Glomerular visceral epithelial cell (primary cell): ENCODE measurements around the gene PRSS8.
A peak's percentile ranks its signal among the peaks of the same experiment; 100 is the strongest.

Experiments
- DNase-seq: peaks from one replicate; pipeline ENCODE4 v3.0.0-alpha.2; 2016; ENCODE audit errors: extremely low spot score

PRSS8 gene

DNA sequence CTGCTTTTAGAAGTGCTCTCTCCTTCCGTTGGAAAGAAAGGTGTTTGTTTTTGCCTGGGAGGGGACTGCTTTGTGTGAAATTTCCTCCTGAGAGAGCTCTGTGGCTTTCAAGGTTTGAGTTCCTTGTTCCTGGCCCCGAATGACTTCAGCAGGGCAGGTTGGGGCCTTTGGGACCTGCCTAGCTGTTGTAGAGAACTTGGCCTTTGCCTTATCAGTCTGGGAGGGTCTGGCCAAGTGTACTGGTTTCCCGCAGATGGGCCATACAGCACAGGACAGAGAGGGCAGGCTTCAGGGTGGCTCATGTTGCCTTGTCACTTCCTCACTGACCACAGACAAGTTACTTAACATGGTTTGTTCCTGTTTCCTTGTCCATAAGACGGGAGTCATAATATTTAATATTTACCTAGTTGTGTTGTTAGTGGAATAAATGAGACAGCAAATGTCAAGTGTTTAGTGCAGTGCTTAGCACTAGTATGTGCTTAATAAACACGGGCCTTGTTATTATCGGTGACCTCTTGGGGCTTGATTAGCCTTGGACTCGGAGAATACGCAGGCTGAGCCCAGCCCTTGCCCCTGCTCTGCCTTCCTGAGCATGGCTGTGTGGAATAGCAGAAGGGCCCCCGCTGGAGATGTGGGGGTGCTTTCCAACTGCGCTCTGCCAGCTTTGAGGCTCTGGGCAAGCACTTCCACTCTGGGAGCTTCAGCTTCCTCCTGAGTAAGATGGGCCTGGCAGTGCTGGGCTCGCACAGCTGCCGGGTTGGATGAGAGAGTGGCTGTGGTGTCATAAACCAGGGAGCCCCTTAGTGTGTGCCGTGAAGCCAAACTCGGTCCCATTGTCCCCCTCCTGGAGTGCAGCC is 6.6 kb downstream of the PRSS8 start:
- DNase-seq, result no peak

DNA sequence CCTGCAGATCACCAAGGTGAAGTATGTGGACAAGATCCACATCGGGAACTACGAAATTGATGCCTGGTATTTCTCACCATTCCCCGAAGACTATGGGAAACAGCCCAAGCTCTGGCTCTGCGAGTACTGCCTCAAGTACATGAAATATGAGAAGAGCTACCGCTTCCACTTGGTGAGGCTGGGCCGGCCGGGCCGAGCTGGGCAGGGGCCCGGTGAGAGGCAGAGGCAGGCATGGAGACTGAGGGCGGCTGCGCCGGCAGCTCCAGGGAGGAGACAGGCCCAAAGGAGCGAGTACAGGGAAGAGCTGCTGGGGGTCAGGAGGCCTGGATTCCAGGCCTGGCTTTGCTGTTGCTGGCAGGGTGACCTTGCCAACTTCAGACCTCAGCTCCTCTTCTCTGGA is 8.3 kb downstream of the PRSS8 start:
- no peak for DNase-seq

DNA sequence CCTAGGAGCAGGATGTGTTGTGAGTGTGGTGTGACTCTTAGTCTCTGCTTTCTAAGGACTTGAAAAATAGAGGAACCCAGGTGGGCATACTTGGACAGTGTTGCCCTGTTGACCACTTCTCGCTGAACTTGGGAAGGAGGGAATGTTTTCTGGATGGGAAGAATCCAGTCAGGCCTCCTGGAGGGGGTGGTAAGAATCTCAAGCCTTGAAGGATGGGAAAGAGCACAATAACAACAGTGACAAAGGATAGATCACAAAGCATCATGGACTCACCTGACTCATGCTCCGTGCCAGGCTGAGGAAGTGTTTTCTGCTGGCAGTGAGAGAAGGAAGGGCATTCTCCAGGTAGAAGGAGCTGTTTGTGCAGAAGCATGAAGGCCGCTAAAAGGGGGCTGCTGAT is 9.7 kb downstream of the PRSS8 start:
- no peak for DNase-seq

DNA sequence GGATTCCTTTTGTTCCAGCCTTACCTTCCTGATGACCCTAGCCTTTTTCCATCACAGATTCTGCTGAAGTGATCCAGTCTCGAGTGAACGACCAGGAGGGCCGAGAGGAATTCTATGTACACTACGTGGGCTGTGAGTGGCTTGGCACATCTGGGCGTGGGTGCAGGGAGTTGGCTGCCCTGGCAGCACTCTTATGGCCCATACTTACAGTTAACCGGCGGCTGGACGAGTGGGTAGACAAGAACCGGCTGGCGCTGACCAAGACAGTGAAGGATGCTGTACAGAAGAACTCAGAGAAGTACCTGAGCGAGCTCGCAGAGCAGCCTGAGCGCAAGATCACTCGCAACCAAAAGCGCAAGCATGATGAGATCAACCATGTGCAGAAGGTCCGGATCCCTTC is 15.4 kb downstream of the PRSS8 start:
- DNase-seq, result no peak

DNA sequence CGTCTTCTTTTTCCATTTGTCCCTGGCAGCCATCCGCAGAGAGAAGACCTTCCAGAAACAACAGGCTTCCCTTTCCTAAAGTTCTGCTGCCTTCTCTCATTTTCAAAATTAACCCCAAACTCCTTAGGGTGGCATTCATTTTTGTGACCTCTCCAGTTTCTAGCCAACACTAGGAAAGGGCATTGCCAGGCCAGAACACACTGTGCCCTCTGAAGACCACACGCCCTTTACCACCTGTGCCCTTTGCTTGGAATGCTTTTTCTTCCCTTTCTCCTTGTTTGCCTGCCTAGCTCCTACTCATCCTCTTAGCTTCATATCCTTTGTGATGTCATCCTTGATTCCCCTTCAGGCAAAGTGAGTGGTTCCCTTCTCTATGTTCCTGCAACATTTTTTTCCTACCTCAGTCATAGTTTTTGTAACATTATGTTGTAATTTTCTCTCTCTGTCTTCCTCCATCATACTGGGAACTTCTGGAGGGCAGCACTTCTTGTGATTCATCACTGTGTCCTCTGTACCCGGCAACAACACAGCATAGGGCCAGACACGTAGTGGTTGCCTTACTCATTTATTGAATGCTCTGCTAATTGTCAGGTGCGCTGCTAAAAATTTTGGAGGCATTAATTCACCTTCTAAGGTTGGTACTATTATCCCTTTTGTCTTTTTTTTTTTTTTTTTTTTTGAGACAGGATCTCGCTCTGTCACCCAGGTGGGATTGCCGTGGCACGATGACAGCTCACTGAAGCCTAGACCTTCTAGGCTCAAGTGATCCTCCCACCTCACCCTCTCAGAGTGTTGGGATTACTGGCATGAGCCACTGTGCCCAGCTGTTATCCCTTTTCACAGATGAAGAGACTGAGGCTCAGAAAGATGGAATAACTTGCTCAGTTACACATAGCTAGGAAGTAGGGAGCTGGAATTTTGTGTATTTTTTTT is 17.0 kb downstream of the PRSS8 start:
- DNase-seq, result no peak

DNA sequence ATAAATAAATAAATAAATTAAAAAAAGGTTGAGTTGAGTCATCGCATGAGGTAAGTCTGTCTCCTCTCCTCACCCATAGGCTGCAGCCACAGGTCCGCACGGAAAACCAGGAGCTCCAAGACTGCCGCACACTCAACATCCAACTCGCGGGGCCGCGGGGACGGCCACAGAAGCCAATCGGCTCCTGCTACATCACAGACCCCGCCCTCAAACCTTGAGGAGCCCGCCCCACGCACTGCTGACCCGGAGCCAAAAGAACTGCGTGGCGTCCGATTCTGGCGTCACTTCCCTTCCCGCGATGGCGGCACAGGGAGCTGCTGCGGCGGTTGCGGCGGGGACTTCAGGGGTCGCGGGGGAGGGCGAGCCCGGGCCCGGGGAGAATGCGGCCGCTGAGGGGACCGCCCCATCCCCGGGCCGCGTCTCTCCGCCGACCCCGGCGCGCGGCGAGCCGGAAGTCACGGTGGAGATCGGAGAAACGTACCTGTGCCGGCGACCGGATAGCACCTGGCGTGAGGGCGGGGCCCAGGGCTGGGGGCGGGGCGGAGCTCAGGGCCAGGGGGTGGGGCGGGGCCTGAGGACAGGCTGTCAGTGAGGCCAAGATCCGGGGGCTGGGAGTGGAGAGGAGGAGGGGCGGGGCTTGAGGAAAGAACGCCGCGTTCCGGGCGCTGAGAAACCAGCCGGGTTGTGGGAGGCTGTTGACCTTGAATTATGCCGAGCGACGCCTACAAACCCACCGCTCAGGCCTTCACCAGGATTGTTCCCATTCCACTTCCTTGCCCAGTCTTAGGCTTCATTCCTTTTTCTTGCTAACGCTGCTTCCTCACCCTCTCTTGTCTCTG is 17.9 kb downstream of the PRSS8 start, which contains the start of gene KAT8:
Gene KAT8 (plus strand): TSS at position 281 of the 839 bp plus-strand sequence. CDS start 18 bp downstream, at position 299.
- peak; percentile 98 for DNase-seq

DNA sequence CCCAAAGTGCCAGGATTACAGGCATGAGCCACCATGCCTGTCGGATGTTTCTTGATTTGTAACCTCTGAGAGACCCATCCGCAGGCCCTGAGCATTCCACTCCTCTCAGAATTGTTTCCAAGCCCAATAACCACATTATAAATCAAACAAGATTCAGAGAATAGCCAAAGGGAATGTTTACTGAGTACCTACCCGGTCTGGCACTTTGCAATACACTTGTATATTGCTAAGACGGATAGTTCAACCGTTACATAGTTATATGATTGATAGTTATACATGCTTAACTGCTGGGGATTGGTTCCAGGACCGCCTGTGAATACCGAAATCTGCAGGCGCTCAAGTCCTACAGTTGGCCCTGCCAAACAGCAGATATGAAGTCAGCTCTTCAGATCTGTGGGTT is 21.1 kb downstream of the PRSS8 start:
- DNase-seq, result no peak

DNA sequence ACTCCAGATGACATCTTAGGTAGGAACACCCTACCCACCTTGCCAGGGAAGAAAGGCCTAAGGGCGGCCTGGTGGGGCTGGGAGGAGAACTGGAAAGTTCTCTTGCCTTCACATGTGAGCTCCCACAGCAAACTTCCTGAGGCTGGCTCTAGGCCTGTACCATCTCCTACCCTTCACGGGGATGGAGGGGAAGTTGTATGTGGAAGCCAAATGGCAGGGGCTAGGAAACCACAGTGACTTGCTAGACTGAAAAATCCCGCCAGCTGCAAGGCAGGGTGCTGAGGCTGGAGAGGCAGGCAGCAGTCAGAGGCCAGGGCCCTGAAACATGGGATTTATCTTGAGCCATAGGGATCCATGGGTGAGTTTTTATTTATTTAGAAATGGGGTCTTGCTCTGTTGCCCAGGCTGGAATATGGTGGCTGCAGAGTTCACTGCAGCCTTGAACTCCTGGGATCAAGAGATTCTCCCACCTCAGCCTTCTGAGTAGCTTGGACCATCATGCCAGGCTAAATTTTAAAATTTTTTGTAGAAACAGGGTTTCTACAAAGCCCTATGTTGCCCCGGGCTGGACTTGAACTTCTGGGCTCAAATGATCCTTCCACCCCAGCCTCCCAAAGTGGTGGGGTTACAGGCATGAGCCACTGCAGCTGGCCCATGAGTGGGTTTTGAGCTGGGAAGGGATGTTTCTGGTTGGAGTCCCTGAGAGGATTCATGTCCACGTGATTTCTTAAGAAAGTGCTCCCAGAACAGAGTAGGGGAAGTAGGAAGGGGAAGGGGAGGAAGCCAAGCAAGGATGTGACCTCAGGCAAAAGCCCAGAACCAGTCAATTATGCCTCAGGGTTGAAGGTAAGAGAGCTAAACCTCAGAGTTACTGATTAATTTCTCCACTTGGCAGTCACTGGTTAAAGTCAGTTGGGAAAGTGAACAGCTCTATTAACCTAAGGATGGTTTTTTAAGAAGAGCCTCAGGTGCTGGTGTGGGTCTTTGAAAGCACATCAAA is 22.1 kb downstream of the PRSS8 start:
- DNase-seq, result peak; percentile 82

DNA sequence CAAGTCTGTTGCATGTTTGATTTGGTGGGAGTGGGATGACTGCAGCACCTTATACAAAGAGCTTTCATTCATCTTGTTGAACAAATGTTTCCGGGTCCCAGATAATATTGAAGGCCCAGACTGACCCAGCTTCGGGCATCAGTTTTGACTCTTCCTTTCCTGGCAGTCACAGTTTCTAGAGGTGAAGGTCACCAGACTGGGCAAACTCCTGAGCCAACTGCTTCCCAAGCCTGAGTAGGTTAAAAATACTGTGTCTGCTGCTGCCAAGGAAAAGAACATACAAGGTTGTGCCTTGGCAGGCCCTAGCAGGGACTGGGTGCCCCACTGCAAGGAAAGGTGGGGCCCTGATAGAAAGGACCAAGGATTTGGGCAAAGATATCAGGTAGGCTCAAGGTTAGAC is 22.8 kb downstream of the PRSS8 start:
- no peak for DNase-seq

DNA sequence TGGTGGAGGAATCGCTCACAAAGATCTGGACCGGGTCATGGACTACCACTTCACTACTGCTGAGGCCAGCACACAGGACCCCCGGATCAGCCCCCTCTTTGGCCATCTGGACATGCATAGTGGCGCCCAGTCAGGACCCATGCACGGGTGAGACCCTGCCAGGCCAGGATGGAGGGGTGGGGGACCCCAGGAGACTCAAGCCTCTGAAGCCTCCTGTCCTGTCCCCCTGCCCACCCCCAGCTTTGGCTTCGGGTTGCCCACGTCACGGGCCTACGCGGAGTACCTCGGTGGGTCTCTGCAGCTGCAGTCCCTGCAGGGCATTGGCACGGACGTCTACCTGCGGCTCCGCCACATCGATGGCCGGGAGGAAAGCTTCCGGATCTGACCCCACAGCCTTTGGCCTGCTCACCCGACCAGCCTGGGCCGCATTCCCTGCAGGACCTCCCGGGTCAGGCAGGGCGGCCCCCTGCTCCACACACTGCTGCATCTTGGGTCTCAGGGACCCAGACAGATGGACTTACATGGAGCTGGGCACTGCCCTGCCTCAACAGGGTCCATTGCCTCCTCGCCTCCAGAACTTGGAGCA is 23.6 kb downstream of the PRSS8 start:
- DNase-seq, result no peak

DNA sequence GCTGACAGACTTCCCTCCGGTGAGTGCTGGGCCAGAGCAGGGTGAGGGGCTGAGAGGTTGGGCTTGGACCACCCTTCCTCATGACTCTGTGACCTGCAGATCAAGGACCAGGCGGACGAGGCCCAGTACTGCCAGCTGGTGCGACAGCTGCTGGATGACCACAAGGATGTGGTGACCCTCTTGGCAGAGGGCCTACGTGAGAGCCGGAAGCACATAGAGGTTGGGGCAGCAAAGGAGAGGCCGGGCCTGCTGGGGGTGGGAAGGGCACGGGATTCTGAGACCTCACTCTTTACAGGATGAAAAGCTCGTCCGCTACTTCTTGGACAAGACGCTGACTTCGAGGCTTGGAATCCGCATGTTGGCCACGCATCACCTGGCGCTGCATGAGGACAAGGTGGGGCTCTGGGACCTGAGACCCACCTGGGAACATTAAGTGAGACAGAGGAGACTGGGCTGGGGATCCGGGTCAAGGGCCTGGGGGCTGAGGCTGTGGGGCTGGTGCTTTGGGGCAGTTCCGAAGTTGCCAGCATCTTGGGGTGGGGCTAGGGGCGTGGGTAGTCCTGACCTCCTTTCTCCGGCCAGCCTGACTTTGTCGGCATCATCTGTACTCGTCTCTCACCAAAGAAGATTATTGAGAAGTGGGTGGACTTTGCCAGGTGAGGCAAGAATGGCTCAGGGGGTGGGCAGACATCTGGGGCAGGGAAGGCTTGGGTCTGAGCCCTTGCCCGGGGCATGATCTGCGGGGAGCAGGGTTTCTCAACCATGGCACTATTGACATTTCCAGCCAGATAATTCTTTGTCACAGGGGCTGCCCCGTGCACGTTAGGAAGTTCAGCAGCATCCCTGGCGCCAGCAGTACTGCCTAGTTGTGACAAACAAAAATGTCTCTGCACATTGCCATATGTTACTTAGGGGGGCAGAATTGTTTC is 25.2 kb downstream of the PRSS8 start:
- DNase-seq, result no peak

DNA sequence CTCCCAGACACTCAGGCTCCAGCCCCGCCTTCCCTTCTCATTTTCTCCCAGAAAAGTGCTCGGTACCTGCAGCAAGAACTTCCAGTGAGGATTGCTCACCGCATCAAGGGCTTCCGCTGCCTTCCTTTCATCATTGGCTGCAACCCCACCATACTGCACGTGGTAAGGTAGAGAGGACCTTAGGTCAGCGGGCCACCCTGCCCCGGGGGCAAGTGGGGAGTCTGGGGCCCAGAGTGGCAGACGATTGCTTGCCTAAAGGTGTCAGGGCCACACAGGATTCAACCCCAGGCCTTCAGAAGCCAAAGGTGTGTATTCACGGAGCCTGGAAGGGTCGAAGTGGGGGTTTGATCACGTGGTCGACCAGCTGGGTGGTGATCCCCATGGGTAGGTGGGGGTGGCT is 25.9 kb downstream of the PRSS8 start:
- no peak for DNase-seq

DNA sequence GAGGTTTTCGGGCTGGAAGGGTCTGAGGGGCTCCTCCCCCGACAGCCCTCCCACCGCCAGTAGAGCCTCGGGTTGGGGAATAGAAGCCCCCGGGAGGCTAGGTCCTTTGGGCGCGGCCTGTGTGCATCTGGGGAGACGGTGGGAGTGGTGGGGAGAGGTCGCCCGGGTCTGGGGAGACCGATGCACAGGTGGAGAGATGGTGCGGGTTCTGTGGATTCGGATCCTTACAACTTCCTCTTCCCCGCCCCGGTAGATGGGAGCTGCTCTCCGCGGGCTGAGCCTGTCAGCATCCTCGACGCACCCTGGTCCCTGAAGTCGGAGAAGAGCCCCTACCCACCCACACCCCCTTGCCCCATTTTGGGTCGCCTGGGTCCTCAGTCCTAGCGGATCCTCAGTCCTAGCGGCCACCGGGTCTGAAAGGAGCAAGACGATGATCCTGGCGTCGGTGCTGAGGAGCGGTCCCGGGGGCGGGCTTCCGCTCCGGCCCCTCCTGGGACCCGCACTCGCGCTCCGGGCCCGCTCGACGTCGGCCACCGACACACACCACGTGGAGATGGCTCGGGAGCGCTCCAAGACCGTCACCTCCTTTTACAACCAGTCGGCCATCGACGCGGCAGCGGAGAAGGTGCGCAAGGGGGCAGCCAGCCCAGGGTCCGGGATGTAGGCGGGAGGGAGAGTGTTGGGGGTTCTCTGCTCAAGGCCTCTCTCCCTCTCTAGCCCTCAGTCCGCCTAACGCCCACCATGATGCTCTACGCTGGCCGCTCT is 26.6 kb downstream of the PRSS8 start:
- DNase-seq, result no peak

DNA sequence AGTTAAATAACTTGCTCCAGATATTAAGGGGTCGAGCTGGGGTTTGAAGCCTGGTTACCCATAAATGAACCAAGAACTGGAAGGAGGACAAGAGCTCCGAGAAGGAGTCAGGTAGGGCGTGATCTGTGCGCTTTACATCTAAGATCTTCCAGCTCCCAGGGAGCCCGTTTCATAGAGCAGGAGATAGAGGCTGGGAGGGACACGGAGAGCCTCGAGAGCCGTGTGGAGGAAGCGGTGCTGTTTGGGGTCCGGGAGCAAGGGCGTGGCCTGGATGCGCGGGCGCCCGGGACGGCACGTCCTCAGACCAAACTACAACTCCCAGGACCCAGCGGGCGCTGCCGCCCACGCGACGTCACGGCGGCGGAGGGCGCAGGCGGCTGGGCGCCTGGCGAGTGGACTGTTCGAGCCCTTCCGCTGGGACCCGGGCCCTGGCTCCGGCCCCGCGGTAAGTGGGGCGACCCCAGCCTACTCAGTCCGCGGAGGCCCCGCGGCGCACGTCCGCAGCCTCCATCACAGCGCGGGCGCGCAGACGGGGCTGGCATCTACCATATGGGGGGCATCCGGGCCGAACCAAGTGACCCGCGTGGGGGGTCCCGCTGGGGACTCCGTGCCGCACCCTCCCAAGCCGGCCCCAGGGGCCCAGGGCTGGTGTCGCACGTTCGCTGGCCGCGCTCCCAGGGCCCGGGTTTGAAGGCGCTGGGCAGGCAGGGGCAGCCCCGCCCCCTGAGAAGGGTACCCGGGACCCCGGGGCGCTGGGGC is 27.3 kb downstream of the PRSS8 start, which contains the start of gene BCKDK:
Gene BCKDK (plus strand): TSS at position 352 of the 759 bp plus-strand sequence. CDS start 838 bp downstream, outside the sequence.
- DNase-seq, result peak; percentile 68

DNA sequence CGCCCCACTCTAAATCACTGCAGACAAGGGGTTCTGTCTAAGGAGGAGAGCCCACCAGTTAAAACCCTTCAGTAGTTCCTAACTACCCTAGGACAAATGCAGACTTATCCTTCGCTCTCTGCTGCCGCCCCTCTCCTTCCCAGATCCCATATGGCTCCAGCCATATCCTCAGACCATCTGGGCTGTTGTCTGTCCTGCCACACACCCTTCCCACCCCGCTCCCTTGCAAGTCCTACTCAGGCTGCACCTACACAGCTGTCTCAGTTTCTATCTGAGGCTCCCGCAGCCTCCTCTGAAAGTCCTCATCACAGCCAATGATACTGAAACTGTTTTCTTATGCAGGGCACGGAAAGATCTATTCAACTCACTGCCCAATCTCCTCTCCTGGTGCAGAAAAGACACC is 28.1 kb downstream of the PRSS8 start:
- no peak for DNase-seq

DNA sequence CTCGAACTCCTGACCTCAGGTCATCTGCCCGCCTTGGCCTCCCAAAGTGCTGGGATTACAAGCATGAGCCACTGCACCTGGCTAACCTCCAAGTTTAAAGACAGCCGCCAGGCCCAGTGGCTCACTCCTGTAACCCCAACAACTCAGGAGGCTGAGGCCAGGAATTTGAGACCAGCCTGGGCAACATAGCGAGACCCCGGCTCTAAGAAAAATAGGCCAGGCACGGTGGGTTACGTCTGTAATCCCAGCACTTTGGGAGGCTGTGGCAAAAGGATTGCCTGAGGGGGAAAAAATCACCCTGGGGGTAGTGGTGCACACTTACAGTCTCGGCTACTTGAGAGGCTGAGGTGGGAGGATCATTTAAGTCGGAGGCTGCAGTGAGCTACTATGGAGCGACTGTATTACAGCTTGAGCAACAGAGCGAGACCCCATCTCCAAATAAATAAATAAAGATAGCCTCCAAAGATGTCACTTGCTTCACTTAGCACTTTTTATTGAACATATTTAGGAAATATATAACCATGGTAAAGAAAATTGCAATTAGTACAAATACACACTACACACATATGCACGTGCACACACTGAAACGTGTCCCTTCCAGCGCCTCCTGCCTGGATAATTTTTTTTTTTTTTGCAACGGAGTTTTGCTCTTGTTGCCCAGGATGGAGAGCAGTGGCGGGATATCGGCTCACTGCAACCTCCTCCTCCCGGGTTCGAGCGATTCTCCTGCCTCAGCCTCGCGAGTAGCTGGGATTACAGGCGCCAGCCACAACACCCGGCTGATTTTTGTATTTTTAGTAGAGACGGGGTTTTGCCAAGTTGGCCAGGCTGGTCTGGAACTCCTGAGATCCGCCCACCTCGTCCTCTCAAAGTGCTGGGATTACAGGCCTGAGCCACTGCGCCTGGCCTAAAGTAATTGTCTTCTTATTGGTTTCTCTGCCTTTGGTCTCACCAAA is 28.7 kb downstream of the PRSS8 start:
- no peak for DNase-seq
